GM12872 (cell line): ENCODE data around the gene TRIM28.

Experiments
- CTCF ChIP-seq: IDR thresholded peaks from 3 replicates; pipeline ENCODE4 v1.5.1; 2011; ENCODE audit warnings: low read depth, mild to moderate bottlenecking, low read length, moderate library complexity; ENCODE audit not compliant: insufficient read depth

The TRIM28 gene

GRCh38 chr19:58516246-58516836, 27.5 kb upstream of the TRIM28 start:
- TF ChIP-seq CTCF = no peak

GRCh38 chr19:58516964-58517833, 26.7 kb upstream of the TRIM28 start:
- TF ChIP-seq CTCF = no peak

GRCh38 chr19:58518256-58519086, 25.4 kb upstream of the TRIM28 start:
- no peak for TF ChIP-seq CTCF

GRCh38 chr19:58519087-58519354, 24.8 kb upstream of the TRIM28 start:
- peak; percentile 59 for TF ChIP-seq CTCF

- TF ChIP-seq CTCF = peak; percentile 81
Observed at GRCh38 chr19:58519355-58520256, 24.3 kb upstream of the TRIM28 start, which contains the start of gene ZBTB45. TSS of gene ZBTB45 (minus strand) at chr19:58519810. CDS start at chr19:58517673, 2,137 bp downstream.

- TF ChIP-seq CTCF = no peak
Observed at GRCh38 chr19:58520257-58520599, 23.6 kb upstream of the TRIM28 start.
